H9 (cell line): Measurements from ENCODE around the gene SELENBP1. TPM values are rescaled to one million over a fixed set of nuclear protein-coding genes. Genes with fewer than 3 reads are reported as not detected.
A peak's percentile ranks its signal among the peaks of the same experiment; 100 is the strongest.

Source experiments
- DNase-seq: peaks from one replicate; pipeline ENCODE4 v3.0.0-alpha.2; 2017
- H2AFZ ChIP-seq: one replicate; pipeline ENCODE4 v1.6.1; 2013; ENCODE audit warnings: mild to moderate bottlenecking, low read length, control low read depth, moderate library complexity
- H2AK5ac ChIP-seq: 2 replicates; pipeline ENCODE4 v1.6.1; 2013; ENCODE audit warnings: low read length, control low read depth, mixed read lengths; ENCODE audit not compliant: insufficient read length
- H2BK120ac ChIP-seq: one replicate; pipeline ENCODE4 v1.6.1; 2013; ENCODE audit warnings: low read depth, mild to moderate bottlenecking, low read length, control low read depth, inconsistent platforms; ENCODE audit not compliant: poor library complexity, severe bottlenecking
- H2BK12ac ChIP-seq: 2 replicates; pipeline ENCODE4 v1.6.1; 2013; ENCODE audit warnings: low read length, control low read depth, mixed read lengths, low read depth; ENCODE audit not compliant: insufficient read length
- H2BK15ac ChIP-seq: 2 replicates; pipeline ENCODE4 v1.6.1; 2013; ENCODE audit warnings: low read depth, low read length, control low read depth
- H2BK20ac ChIP-seq: one replicate; pipeline ENCODE4 v1.6.1; 2013; ENCODE audit warnings: low read depth, mild to moderate bottlenecking, low read length, control low read depth, inconsistent platforms; ENCODE audit not compliant: poor library complexity, severe bottlenecking
- H2BK5ac ChIP-seq: 2 replicates; pipeline ENCODE4 v1.6.1; 2013; ENCODE audit warnings: low read length, control low read depth, mixed read lengths; ENCODE audit not compliant: insufficient read length
- H3K14ac ChIP-seq: 2 replicates; pipeline ENCODE4 v1.6.1; 2013; ENCODE audit warnings: low read length, control low read depth; ENCODE audit not compliant: insufficient read depth
- H3K18ac ChIP-seq: 2 replicates; pipeline ENCODE4 v1.6.1; 2013; ENCODE audit warnings: low read depth, mild to moderate bottlenecking, mixed read lengths, low read length, control low read depth; ENCODE audit not compliant: insufficient read length
- H3K23ac ChIP-seq: 2 replicates; pipeline ENCODE4 v1.6.1; 2013; ENCODE audit warnings: low read length, control low read depth, mixed read lengths, low read depth; ENCODE audit not compliant: insufficient read length
- H3K23me2 ChIP-seq: 2 replicates; pipeline ENCODE4 v1.6.1; 2013; ENCODE audit warnings: low read depth, mild to moderate bottlenecking, mixed read lengths, low read length, control low read depth; ENCODE audit not compliant: insufficient read length, poor library complexity, severe bottlenecking
- H3K27ac ChIP-seq: 2 replicates; pipeline ENCODE4 v1.5.1; 2013; ENCODE audit warnings: low read length, control low read depth, mixed read lengths, low read depth; ENCODE audit not compliant: insufficient read length
- H3K27me3 ChIP-seq: 2 replicates; pipeline ENCODE4 v1.6.1; 2013; ENCODE audit warnings: low read length, control low read depth, inconsistent platforms; ENCODE audit not compliant: insufficient read depth
- H3K4ac ChIP-seq: 2 replicates; pipeline ENCODE4 v1.6.1; 2013; ENCODE audit warnings: low read depth, mild to moderate bottlenecking, control low read depth, inconsistent platforms, low read length, moderate library complexity
- H3K4me1 ChIP-seq: 2 replicates; pipeline ENCODE4 v1.6.1; 2013; ENCODE audit warnings: low read length, control low read depth, inconsistent platforms; ENCODE audit not compliant: insufficient read depth
- H3K4me2 ChIP-seq: 2 replicates; pipeline ENCODE4 v1.6.1; 2013; ENCODE audit warnings: low read length, control low read depth, mixed read lengths; ENCODE audit not compliant: insufficient read length, insufficient read depth
- H3K56ac ChIP-seq: 2 replicates; pipeline ENCODE4 v1.6.1; 2013; ENCODE audit warnings: low read depth, mild to moderate bottlenecking, mixed read lengths, low read length, control low read depth; ENCODE audit not compliant: insufficient read length
- H3K79me1 ChIP-seq: 2 replicates; pipeline ENCODE4 v1.6.1; 2013; ENCODE audit warnings: low read depth, mild to moderate bottlenecking, moderate library complexity, low read length, control low read depth, inconsistent platforms; ENCODE audit not compliant: insufficient read depth, poor library complexity, severe bottlenecking
- H3K79me2 ChIP-seq: 2 replicates; pipeline ENCODE4 v1.6.1; 2013; ENCODE audit warnings: low read length, control low read depth, inconsistent platforms; ENCODE audit not compliant: insufficient read depth
- H3K9ac ChIP-seq: 2 replicates; pipeline ENCODE4 v1.6.1; 2013; ENCODE audit warnings: low read length, control low read depth, mixed read lengths; ENCODE audit not compliant: insufficient read length; ENCODE audit errors: extremely low read depth
- H3K9me3 ChIP-seq: one replicate; pipeline ENCODE4 v1.6.1; 2013; ENCODE audit warnings: low read depth, low read length, inconsistent platforms; ENCODE audit not compliant: control insufficient read depth
- H3T11ph ChIP-seq: one replicate; pipeline ENCODE4 v1.6.1; 2013; ENCODE audit warnings: mild to moderate bottlenecking, low read length, control low read depth, inconsistent platforms
- H4K20me1 ChIP-seq: one replicate; pipeline ENCODE4 v1.6.1; 2013; ENCODE audit not compliant: control insufficient read depth, insufficient read length, insufficient read depth
- H4K5ac ChIP-seq: 2 replicates; pipeline ENCODE4 v1.6.1; 2013; ENCODE audit warnings: low read depth, mild to moderate bottlenecking, mixed read lengths, low read length, control low read depth; ENCODE audit not compliant: insufficient read length
- H4K8ac ChIP-seq: replicated peaks from 2 replicates; pipeline ENCODE4 v1.6.1; 2013; ENCODE audit warnings: low read length, control low read depth, mixed read lengths, low read depth; ENCODE audit not compliant: insufficient read length
- H4K91ac ChIP-seq: 2 replicates; pipeline ENCODE4 v1.6.1; 2013; ENCODE audit warnings: low read depth, mild to moderate bottlenecking, moderate library complexity, mixed read lengths, low read length, control low read depth; ENCODE audit not compliant: insufficient read length
- H3K27ac Mint-ChIP-seq, 3 experiments: 2 replicates in 2 of 3; 3 replicates in 1 of 3; pipeline ENCODE4 v1.8.0; 2020 to 2021; ENCODE audit warnings: mixed read lengths in 3 of 3, mild to moderate bottlenecking in 1 of 3, moderate library complexity in 1 of 3
- H3K27me3 Mint-ChIP-seq: 2 replicates; pipeline ENCODE4 v1.8.0; 2021; ENCODE audit warnings: low read depth, mild to moderate bottlenecking, moderate library complexity, mixed read lengths
- H3K36me3 Mint-ChIP-seq, 3 experiments: 2 replicates in 2 of 3; 3 replicates in 1 of 3; pipeline ENCODE4 v1.8.0; 2020 to 2021; ENCODE audit warnings: low read depth in 3 of 3, mixed read lengths in 3 of 3; ENCODE audit not compliant: insufficient read depth in 1 of 3
- H3K4me1 Mint-ChIP-seq, 2 experiments: 2 replicates each; pipeline ENCODE4 v1.8.0; 2020; ENCODE audit warnings: mixed read lengths in 2 of 2
- H3K4me3 Mint-ChIP-seq, 2 experiments: 2 replicates in 1 of 2; 3 replicates in 1 of 2; pipeline ENCODE4 v1.8.0; 2020 to 2021; ENCODE audit warnings: mild to moderate bottlenecking in 2 of 2, mixed read lengths in 2 of 2, moderate library complexity in 1 of 2
- H3K9me3 Mint-ChIP-seq, 2 experiments: 2 replicates in 1 of 2; 3 replicates in 1 of 2; pipeline ENCODE4 v1.8.0; 2020; ENCODE audit warnings: mild to moderate bottlenecking in 2 of 2, mixed read lengths in 2 of 2, moderate library complexity in 1 of 2
- CTCF ChIP-seq: fragments of 200-600 bp; sonication (generic); conservative IDR thresholded peaks from 3 replicates; pipeline ENCODE4 v1.8.0; 2021; ENCODE audit warnings: antibody characterized with exemption, mild to moderate bottlenecking
- WGBS: extraction: QIAGEN DNeasy Blood & Tissue Kit; methylation state at CpG from one replicate; pipeline ENCODE4 v1.1.7; 2013; ENCODE audit warnings: missing lambda C conversion rate, low lambda C conversion rate, mixed read lengths; ENCODE audit not compliant: insufficient read length; ENCODE audit errors: extremely low coverage; 5-methylcytosine and 5-hydroxymethylcytosine counted together
- total RNA-seq: library from RNA; stranded (reverse); gene quantifications from 2 replicates; pipeline ENCODE4 v1.2.1, GENCODE V29; 2021

SELENBP1 gene
- total RNA-seq, 1 experiment from 2014 or later: 14.2 TPM

- Histone ChIP-seq H4K5ac (no peak overlapping the region), H3K56ac (no peak overlapping the region), H3K4me2 (no peak overlapping the region), H3K9me3 (no peaks in the 10 kb centered on the region), H3K27me3 (no peaks in the 10 kb centered on the region), H3K14ac (no peak overlapping the region), H3K23me2 (no peaks in the 10 kb centered on the region), H2BK15ac (no peak overlapping the region), H4K20me1 (no peaks in the 10 kb centered on the region), H3K79me2 (no peaks in the 10 kb centered on the region), H2BK12ac (no peak overlapping the region), H3K9ac (no peak overlapping the region), H3K4ac (no peak overlapping the region), H4K91ac (no peak overlapping the region), H3T11ph (no peak overlapping the region), H2AFZ (no peak overlapping the region), H3K23ac (no peak overlapping the region), H2BK20ac (no peak overlapping the region), H4K8ac (no peak overlapping the region), H3K79me1 (no peaks in the 10 kb centered on the region), H2AK5ac (no peak overlapping the region), H3K27ac (no peak overlapping the region), H2BK5ac (no peak overlapping the region), H2BK120ac (no peak overlapping the region), H3K4me1 (no peaks in the 10 kb centered on the region), H3K18ac (no peak overlapping the region)
- H3K36me3 Mint-ChIP-seq: no peaks in the 10 kb centered on the region; a peak in 1 of 7 replicates
- no peaks in the 10 kb centered on the region for H3K27me3 Mint-ChIP-seq
- DNase-seq: no peak
- H3K4me3 Mint-ChIP-seq: no peak overlapping the region
- TF ChIP-seq CTCF: no peak
- peaks cover 2 to 5% of the 10 kb centered on the region in 2 experiments for H3K4me1 Mint-ChIP-seq
- H3K27ac Mint-ChIP-seq: peak overlapping the region in 1 of 3 experiments; percentile 37; a peak in 2 of 7 replicates
- no peaks in the 10 kb centered on the region for H3K9me3 Mint-ChIP-seq
- no CpG with 5 or more reads among the region's 3 CpGs for WGBS
These were observed 35.9 kb downstream of the SELENBP1 start for GRCh38 chr1:151336556-151336955.
